DND-41 (cell line): Measurements from ENCODE around the gene WRNIP1.

Experiments
- ATAC-seq: fragments of 200-7000 bp; cut with Tn5 transposase; 3 replicates; pipeline ENCODE4 v1.9.1; 2021; ENCODE audit warnings: low read depth; ENCODE audit not compliant: insufficient read depth
- DNase-seq: peaks from one replicate; pipeline ENCODE4 v3.0.0-alpha.2; 2020
- H2AFZ ChIP-seq: 2 replicates; pipeline ENCODE4 v1.6.0; 2012; ENCODE audit warnings: low read depth, low read length
- H3K27ac ChIP-seq: 2 replicates; pipeline ENCODE4 v1.5.1; 2012; ENCODE audit warnings: low read length, inconsistent platforms
- H3K27me3 ChIP-seq: fragments of 200-600 bp; sonication (generic); 2 replicates; pipeline ENCODE4 v1.6.0; 2012; ENCODE audit warnings: low read length, mild to moderate bottlenecking, inconsistent platforms; ENCODE audit not compliant: insufficient read depth, poor library complexity
- H3K36me3 ChIP-seq: 2 replicates; pipeline ENCODE4 v1.5.1; 2012; ENCODE audit warnings: low read length, inconsistent platforms; ENCODE audit not compliant: insufficient read depth
- H3K4me1 ChIP-seq: 2 replicates; pipeline ENCODE4 v1.5.1; 2012; ENCODE audit warnings: mild to moderate bottlenecking, low read length; ENCODE audit not compliant: insufficient read depth
- H3K4me2 ChIP-seq: 2 replicates; pipeline ENCODE4 v1.6.0; 2012; ENCODE audit warnings: mild to moderate bottlenecking, moderate library complexity, low read length, inconsistent platforms; ENCODE audit not compliant: insufficient read depth
- H3K4me3 ChIP-seq, 2 experiments: fragments of 200-600 bp in 1 of 2; shearing (Covaris generic) in 1 of 2; 2 replicates each; pipeline ENCODE4 v1.5.1; 2012 to 2016; ENCODE audit warnings: inconsistent platforms in 2 of 2, low read length in 2 of 2, mild to moderate bottlenecking in 2 of 2, low read depth in 1 of 2, moderate library complexity in 1 of 2
- H3K79me2 ChIP-seq: 2 replicates; pipeline ENCODE4 v1.6.0; 2012; ENCODE audit warnings: low read length, inconsistent platforms; ENCODE audit not compliant: insufficient read depth
- H3K9ac ChIP-seq: 2 replicates; pipeline ENCODE4 v1.6.0; 2012; ENCODE audit warnings: low read depth, mild to moderate bottlenecking, inconsistent platforms, low read length, moderate library complexity
- H3K9me3 ChIP-seq: 2 replicates; pipeline ENCODE4 v1.5.1; 2012; ENCODE audit warnings: low read length, moderate library complexity, mild to moderate bottlenecking, inconsistent platforms; ENCODE audit not compliant: insufficient read depth, severe bottlenecking
- H4K20me1 ChIP-seq: 2 replicates; pipeline ENCODE4 v1.6.0; 2012; ENCODE audit warnings: low read length; ENCODE audit not compliant: insufficient read depth
- EZH2 ChIP-seq: IDR thresholded peaks from 3 replicates; pipeline ENCODE4 v1.6.1; 2012; ENCODE audit warnings: borderline replicate concordance, low read depth, mild to moderate bottlenecking, moderate library complexity, low read length, inconsistent platforms; ENCODE audit not compliant: severe bottlenecking
- TF ChIP-seq, protein P1 (sequence below): IDR thresholded peaks from 2 replicates; pipeline ENCODE4 v1.5.1; 2012; ENCODE audit warnings: borderline replicate concordance, low read length, moderate library complexity, mild to moderate bottlenecking; ENCODE audit not compliant: poor library complexity, severe bottlenecking; ENCODE audit errors: extremely low read depth

WRNIP1 gene

DNA sequence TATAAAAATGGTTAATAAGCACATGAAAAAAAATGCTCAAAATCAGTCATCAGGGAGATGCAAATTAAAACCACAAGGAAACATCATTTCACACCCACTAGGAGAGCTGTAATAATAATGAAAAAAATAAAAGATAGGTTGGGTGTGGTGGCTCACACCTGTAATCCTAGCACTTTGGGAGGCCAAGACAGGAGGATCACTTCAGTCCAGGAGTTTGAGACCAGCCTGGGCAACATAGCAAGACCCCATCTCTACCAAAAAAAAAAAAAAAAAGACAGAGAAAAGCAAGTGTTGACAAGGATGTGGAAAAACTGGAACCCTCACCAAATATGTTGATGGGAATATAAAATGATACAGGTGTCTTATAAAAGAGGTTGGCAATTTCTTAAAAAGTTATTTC is 11.4 kb upstream of the WRNIP1 start:
- Histone ChIP-seq H2AFZ (no peak overlapping the region), H3K4me3 (no peak overlapping the region), H3K79me2 (no peaks in the 10 kb centered on the region), H3K4me1 (peaks cover 11% of the 10 kb centered on the region), H3K9ac (no peak overlapping the region), H3K27ac (no peak overlapping the region), H4K20me1 (no peaks in the 10 kb centered on the region), H3K4me2 (no peak overlapping the region), H3K9me3 (no peaks in the 10 kb centered on the region), H3K27me3 (peaks cover 7% of the 10 kb centered on the region), H3K36me3 (no peaks in the 10 kb centered on the region)
- ATAC-seq, result no peak
- TF ChIP-seq EZH2, result no peak
- TF ChIP-seq, protein P1, sequence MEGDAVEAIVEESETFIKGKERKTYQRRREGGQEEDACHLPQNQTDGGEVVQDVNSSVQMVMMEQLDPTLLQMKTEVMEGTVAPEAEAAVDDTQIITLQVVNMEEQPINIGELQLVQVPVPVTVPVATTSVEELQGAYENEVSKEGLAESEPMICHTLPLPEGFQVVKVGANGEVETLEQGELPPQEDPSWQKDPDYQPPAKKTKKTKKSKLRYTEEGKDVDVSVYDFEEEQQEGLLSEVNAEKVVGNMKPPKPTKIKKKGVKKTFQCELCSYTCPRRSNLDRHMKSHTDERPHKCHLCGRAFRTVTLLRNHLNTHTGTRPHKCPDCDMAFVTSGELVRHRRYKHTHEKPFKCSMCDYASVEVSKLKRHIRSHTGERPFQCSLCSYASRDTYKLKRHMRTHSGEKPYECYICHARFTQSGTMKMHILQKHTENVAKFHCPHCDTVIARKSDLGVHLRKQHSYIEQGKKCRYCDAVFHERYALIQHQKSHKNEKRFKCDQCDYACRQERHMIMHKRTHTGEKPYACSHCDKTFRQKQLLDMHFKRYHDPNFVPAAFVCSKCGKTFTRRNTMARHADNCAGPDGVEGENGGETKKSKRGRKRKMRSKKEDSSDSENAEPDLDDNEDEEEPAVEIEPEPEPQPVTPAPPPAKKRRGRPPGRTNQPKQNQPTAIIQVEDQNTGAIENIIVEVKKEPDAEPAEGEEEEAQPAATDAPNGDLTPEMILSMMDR, result no peak
- no peak for DNase-seq

DNA sequence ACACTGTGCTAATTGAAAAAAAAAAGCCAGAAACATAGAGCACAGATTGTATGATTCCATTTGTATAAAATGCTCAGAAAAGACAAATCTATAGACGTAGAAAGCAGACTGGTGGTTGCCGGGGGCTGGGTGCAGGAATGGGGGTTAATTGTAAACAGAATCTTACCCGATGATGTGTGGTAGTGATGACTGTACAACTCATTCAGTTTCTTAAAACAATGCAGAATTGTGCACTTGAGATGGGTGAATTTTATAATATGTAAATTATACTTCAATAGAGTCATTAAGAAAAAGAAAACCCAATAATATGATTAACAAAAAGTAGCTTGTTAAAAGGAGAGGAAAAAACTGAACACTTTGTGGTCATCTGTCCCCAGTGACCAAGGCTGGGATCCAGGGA is 10.8 kb upstream of the WRNIP1 start:
- no peak overlapping the region for H3K27ac ChIP-seq
- H3K27me3 ChIP-seq, result peaks cover 7% of the 10 kb centered on the region
- DNase-seq (no peak), ATAC-seq (no peak)
- no peaks in the 10 kb centered on the region for H3K79me2 ChIP-seq
- H3K36me3 ChIP-seq, result no peaks in the 10 kb centered on the region
- H2AFZ ChIP-seq, result no peak overlapping the region
- TF ChIP-seq, protein P1, result no peak
- TF ChIP-seq EZH2, result no peak
- H3K4me1 ChIP-seq, result peaks cover 11% of the 10 kb centered on the region
- H4K20me1 ChIP-seq, result no peaks in the 10 kb centered on the region
- no peak overlapping the region for H3K4me3 ChIP-seq
- H3K4me2 ChIP-seq, result no peak overlapping the region
- no peak overlapping the region for H3K9ac ChIP-seq
- no peaks in the 10 kb centered on the region for H3K9me3 ChIP-seq

DNA sequence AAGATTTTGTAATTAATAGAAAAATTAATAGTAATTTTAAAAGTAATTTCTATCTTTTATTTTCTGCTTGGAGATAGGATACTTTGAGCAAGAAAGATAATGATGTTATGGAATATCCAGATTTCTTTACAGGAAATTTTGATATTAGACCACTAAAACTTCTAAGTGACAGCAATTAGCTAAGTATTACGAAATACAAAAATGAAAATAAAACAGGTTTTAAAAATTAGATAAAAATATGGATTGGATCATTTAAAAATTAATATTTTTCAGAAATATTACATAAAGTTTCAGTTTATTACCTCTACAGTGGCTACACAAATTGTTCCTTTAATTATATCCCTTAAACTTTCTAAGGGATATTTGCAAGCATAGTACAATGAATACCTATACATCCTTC is 10.3 kb upstream of the WRNIP1 start:
- Histone ChIP-seq H3K36me3 (no peaks in the 10 kb centered on the region), H3K9me3 (no peaks in the 10 kb centered on the region), H3K4me1 (peaks cover 11% of the 10 kb centered on the region), H3K79me2 (no peaks in the 10 kb centered on the region), H3K9ac (no peak overlapping the region), H2AFZ (no peak overlapping the region), H3K27me3 (peaks cover 7% of the 10 kb centered on the region), H3K4me3 (no peak overlapping the region), H3K27ac (no peak overlapping the region), H3K4me2 (no peak overlapping the region), H4K20me1 (no peaks in the 10 kb centered on the region)
- ATAC-seq (no peak), DNase-seq (no peak)
- no peak for TF ChIP-seq EZH2
- TF ChIP-seq, protein P1, result no peak

DNA sequence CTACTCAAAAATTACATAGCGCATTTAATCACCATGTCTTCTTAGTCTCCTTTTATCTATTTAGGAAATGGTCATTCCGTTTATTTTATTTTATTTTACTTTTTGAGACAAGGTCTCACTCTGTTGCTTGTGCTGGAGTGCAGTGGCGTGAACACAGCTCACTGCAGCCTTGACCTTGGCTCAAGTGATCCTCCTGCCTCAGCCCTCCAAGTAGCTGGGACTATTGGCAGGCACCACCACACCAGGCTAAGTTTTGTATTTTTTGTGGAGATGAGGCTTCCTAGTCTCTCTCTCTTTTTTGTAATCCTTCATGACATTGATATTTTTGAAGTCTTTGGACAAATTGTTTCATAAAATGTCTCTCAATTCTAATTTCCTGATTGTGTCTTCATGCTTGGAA is 9.7 kb upstream of the WRNIP1 start:
- no peak overlapping the region for H2AFZ ChIP-seq
- DNase-seq (no peak), ATAC-seq (no peak)
- H3K9ac ChIP-seq, result no peak overlapping the region
- no peak overlapping the region for H3K27ac ChIP-seq
- H3K4me3 ChIP-seq, result no peak overlapping the region
- peaks cover 7% of the 10 kb centered on the region for H3K27me3 ChIP-seq
- H3K4me2 ChIP-seq, result no peak overlapping the region
- H3K79me2 ChIP-seq, result no peaks in the 10 kb centered on the region
- H3K9me3 ChIP-seq, result no peaks in the 10 kb centered on the region
- no peaks in the 10 kb centered on the region for H4K20me1 ChIP-seq
- TF ChIP-seq, protein P1, result no peak
- TF ChIP-seq EZH2, result no peak
- H3K36me3 ChIP-seq, result no peaks in the 10 kb centered on the region
- peaks cover 11% of the 10 kb centered on the region for H3K4me1 ChIP-seq
